HG03439 (cell line): ENCODE data around the gene TRPM2.

Experiments used
- ATAC-seq: cut with Tn5 transposase; IDR thresholded peaks from one replicate; pipeline ENCODE4 v1.9.1; 2021; ENCODE audit warnings: mild to moderate bottlenecking, moderate library complexity; ENCODE audit not compliant: unreplicated experiment

The TRPM2 gene

DNA sequence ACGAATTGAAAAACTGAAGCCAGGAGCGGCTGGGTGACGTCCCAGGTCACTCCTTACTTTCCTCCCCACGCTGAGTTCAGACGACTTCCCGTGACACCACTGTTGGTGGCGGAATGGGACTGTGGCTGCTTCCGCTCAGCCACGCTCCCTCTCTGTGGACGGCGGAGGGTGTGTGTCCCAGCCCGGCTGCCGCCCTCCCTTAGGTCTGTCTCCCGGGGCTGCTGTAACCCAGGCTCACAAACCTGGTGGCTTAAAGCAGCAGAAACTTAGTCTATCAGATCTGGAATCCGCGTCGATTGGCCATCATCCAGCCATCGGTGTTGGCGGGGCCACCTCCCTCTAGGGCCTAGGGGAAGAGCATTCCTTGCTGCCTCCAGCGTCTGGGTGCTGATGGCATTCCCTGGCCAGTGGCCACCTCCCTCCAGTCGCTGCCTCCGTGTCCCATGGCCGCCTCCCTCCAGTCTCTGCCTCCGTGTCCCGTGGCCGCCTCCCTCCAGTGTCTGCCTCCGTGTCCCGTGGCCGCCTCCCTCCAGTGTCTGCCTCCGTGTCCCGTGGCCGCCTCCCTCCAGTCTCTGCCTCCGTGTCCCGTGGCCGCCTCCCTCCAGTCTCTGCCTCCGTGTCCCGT is 17.5 kb downstream of the TRPM2 start:
- ATAC-seq: no peak

DNA sequence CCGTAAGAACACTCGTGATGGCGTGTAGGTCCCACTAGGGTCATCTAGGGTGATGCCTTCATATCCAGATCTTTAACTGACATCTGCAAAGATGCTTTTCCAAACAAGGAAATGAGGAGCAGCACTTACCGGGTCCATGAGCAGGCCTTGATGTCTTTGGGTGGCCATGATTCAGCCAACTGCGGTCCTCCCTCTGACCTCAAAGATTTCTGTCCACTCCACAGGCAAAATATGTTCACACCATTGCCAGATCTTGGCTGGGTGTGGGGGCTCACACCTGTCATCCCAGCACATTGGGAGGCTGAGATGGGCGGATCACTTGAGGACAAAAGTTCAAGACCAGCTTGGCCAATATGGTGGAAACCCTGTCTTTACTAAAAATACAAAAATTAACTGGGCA is 18.2 kb downstream of the TRPM2 start:
- ATAC-seq: no peak

DNA sequence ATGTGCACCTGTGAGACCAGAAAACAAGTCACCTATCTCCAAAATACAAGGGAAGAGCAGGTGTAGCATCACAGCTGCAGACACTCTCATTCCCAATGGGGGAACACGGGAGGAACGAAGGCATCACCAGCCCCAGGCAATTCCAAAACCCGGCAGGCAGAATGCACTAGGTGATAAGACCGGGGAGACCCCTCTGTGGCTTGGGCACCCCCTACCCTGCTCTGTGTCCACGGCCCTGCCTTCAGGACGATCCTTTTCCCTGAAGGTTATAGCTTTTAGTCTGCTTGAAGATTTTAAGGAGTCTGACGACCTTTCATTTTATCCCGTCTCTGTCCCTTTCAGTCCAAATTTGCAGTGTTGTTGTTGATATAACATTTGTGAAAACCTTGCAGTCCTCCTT is 19.2 kb downstream of the TRPM2 start:
- no peak for ATAC-seq

DNA sequence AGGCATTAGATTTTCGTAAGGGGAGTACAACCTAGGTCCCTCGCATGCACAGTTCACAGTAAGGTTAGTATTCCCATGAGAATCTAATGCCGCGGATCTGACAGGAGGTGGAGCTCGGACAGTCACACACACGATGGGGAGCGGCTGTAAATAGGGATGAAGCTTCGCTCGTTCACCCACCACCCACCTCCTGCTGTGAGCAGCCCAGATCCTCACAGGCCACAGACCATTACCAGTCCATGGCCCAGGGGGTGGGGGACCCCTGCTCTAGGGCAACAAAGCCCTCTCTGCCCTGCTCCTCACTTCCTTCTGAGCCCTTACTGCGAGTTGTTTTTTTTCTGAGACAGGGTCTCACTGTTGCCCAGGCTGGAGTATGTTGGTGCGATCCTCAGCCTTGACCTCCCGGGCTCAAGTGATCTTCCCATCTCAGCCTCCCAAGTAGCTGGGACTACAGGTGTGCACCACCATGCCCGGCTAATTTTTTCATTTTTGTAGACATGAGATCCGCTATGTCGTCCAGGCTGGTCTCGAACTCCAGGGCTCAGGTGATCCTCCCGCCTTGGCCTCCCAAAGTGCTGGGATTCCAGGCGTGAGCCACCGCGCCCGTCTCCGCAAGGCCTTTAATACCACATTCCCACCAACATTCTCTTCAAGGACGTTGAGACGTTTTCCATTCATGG is 21.3 kb downstream of the TRPM2 start:
- ATAC-seq: no peak

DNA sequence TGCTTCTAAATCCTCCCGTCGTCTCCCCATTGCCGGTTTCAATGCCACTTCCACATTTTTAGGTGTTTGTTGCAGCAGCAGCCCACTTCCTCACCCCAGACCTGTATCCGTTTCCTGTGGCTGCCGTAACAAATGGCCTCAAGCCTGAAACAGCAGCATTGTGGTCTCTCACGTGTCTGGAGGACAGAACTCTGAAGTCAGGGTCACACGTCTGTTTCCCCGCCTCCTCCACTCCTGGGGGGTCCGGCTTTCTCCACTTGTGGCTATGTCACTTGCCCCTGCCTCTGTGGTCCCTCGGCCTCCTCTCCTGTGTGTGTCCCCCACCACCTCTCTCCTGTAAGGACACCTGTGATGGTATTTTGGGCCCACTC is 21.8 kb downstream of the TRPM2 start:
- no peak for ATAC-seq

DNA sequence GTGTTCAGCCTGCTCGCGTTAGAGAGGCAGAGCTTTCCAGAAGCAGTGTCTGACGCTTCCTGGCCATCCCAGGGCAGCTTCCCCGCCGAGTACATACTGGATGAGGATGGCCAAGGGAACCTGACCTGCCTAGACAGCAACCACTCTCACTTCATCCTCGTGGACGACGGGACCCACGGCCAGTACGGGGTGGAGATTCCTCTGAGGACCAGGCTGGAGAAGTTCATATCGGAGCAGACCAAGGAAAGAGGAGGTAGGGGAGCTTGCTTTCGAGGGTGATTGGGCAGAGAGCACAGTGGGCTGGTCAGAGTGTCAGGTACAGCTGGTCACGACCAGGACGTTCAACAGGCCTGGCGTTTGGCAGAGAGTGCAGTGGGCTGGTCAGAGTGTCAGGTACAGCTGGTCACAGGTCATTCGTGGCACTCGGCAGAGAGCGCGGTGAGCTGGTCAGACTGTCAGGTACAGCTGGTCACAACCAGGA is 22.4 kb downstream of the TRPM2 start:
- no peak for ATAC-seq

DNA sequence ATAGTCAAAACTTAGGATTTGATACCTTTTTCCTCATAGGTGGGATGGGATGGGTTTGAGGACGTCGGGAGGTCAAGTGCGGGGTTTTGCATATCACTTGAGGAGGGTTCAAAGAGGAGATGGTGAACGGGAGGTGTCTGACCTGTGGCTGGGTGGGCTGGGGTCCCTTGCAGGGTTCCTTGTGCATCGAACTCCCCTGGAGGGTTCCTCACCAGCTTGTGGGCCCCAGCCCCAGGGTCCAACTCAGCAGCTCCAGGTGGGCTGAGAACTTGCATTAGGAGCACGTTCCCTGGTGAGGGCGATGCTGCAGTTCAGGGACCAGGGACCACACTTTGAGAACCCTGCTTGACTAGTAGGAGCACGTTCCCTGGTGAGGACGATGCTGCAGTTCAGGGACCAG is 23.2 kb downstream of the TRPM2 start:
- ATAC-seq: no peak

DNA sequence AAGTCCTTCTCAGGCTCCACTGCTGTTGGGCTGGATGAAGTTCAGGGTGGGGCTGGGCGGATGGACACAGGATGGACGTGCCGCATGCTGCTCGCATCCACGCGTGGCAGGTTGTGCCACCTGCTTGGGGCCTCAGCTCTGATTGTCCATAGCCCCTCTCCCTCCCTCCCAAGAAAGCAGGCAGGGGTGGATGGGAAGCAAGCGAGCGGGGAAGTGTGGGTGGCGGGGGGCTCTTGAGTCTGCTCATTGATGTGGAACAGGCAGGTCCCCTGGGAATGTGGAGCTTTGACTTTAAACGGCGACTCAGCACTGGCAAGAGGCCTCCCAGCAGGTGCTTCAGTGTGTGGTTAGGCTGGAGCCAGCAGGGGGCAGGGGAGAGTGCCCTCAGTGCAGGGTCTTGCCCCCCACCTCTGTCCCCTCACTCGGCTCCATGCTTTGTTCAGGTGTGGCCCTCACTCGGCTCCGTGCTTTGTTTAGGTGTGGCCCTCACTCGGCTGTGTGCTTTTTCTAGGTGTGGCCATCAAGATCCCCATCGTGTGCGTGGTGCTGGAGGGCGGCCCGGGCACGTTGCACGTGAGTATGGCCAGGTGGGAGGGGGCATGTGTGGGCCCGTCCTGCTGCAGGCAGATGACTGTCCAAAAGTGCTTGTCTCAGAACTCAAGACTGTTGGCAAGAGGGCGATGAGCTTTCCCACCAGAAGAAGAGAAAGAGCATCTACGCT is 23.9 kb downstream of the TRPM2 start:
- ATAC-seq: no peak

DNA sequence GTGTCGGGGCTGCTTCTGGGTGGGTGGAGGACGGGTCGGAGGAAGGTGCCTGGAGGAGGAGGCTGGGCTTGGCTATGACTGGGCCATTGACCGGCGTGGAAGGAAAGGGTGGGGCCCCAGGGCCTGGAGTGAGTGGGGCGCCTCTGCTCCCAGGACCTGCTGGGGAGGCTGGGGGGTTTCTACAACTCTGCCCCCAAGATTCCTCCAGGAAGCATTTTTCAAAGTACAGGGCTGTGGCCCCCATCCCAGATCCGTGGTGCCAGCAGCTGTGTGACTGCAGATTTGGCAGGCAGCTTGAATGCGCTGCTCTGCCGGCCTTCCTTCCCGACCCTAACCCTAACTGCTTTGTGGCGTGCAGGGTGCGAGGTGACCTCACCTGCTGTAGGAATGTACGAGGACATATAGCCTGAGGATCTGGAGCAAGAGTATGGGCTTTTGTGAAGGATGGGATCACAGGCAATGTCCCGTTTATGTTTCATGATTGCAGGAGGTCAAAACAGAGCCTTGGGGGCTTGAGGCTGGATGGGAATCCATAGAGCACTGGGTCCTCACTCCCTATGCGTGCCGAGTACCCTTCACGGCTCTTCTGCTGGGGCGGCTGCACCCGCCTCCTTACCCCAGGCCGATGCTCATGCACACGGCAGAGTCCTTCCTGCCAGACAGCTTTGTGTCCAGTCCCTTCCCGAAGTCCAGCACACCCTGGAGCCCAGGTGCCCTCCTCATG is 24.7 kb downstream of the TRPM2 start:
- no peak for ATAC-seq

DNA sequence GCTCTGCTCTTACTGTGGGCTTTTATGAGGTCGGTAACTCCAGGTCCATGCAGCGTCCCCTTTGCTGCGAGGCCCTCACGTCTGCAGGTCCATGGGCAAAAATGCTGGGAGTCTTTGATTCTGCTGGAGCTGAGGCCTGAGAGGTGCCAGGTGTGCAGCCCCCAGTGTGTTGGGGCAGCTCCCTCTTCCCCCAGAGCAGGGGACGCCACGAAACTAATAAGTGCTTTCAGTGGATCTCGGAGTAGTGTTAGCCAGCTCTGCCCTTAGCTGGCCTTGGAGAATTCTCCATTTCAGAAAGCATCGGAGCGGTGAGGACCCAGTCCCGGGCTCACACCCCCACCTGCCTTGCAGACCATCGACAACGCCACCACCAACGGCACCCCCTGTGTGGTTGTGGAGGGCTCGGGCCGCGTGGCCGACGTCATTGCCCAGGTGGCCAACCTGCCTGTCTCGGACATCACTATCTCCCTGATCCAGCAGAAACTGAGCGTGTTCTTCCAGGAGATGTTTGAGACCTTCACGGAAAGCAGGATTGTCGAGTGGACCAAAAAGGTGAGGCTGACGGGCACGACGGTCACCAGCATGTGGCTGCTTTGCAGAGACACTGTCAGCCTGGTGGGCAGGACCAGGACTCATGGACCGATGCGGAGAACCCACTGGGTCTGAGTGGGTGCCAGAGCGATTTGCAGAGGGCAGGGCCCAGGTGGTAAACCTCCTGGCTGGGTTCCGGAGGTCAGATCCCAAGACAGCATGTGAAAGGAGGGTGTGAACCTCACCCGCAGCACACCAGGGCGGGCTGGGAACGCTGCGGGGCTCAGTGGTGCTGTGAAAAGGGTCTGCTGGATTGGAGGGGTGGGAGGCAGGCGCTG is 25.5 kb downstream of the TRPM2 start:
- ATAC-seq: no peak

DNA sequence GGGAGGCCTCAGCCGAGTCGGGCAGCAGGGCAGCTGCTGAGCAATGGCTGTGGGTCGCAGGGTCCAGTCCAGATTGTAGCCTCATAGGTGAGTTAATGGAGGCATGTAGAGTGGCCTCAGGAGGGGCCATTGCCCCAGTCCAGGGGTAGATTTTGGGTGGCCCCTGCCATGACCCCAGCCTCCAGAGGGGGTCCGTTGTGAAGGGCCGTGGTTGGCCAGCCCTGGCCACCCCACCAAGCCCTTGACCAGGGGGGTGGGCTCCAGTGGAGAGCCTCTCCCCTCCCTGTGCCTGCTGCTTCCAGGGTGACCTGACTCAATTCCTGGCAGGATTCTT is 26.1 kb downstream of the TRPM2 start:
- ATAC-seq: no peak

DNA sequence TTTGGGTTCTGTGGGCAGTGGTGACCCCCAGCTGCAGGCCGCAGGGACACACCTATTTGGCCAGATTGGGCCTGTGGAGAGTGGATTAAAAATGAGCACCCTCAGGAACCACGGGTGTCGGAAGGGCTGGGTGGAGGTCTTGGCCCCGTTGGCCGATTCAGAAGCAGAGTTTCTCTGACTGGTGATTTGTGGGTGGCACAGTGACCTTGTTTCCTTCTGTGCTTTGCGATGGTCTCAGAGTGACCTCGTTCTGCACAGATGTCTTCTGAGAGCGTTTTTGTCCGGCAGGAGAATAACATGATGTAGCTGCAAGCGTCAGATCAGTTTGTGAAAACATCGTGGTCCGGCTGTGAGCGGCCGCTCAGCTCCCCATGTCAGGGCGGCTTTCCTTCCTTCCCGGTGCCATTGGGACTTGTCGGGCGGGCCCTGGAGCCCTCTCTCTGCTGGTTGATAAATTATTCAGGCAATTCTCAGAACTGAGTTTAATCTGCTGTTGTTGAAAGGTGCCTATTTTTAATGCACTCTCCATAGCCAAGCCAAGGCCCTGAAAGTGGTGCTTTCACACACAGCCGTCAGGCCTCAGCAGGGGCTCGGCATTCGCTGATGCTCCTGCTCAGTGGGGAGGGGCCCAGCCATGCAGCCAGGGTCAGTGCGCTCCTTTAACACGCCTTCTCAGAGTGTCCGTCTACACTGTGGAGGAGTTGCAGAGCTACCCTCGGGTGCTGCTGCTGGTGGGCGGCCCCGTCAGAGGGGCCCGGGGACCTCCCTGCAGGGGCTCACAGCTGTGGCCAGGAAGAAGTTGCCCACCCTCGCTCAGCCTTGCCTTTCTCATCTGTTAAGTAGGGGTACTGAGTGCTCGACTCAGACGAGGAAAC is 26.8 kb downstream of the TRPM2 start:
- ATAC-seq: no peak

DNA sequence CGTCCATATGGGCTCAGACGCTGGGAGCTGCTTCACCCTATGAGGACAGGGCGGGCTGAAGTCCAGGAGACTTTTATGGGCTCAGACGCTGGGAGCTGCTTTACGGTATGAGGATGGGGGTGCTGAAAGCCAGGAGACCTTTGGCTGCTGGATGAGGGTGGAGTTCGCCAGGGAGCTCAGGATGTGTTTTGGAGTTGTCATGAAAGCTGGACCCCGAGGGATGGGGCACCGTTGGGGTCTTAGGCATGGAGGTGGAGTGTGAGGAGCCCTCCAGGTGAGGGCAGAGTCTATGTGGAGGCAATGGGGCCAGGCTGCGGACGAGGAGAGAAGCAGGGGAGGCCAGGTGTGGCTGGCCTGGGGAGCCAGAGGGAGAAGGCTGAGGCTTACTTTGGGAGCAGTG is 27.5 kb downstream of the TRPM2 start:
- ATAC-seq: no peak

DNA sequence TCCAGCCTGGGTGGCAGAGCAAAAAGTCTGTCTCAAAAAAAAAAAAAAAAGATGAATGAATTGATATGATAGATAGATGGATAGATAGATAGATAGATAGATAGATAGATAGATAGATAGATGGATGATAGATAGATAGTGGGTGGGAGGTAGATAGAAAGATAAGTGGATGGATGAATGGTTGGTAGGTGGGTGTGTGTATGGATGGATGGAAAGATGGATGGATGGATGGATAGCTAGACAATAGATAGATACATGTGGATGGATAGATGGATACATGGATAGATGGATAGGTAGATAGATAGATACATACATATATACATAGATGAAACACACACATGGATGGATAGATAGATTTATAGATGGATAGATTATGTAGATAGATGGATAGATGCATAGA is 28.5 kb downstream of the TRPM2 start:
- no peak for ATAC-seq

DNA sequence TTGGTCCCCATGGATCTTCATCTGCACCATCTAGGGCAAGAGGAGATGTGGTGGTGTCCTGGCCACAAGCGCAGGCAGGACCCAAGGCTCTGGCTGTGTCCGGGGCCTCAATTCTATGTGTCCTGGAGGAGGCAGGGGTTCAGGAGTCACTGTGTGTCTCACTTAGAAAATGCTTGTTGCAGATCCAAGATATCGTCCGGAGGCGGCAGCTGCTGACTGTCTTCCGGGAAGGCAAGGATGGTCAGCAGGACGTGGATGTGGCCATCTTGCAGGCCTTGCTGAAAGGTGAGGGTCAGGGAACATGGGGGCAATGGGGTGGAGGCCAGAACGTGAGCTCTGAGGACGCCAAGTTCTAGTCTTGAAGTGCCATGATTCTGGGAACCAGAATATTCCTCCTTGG is 29.1 kb downstream of the TRPM2 start:
- no peak for ATAC-seq

DNA sequence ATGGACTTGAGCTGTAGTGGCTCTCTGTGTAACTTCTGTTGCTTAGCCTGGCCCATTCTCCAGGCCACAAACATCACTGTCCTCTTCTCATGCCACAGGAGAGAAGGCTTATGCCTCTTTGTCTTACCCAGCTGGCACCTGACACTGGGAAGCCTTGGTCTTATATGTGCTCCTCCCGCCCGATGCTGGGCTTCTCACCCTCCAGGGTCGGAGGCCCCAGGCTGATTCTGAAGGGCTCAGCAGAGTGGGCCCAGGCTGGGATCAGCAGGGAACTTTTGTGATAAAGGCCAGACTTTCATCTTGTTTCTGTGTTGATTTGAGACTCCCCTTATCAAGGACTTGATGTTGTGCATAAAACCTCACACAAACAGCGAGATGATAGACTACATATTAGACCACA is 29.8 kb downstream of the TRPM2 start:
- no peak for ATAC-seq

DNA sequence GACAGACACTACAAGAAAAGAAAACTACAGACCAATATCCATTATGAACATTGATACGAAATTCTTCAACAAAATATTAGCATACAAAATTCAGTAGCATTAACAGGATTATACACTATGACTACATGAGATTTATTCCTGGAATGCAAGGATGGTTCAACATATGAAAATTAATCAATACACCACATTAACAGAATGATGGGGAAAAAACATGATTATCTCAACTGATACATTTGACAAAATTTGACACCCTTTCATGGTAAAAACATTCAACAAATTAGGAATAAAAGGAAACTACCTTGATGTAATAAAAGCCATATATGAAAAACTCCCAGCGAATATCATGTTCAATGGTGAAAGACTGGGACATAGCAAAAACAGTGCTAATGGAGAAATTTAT is 31.5 kb downstream of the TRPM2 start:
- no peak for ATAC-seq

DNA sequence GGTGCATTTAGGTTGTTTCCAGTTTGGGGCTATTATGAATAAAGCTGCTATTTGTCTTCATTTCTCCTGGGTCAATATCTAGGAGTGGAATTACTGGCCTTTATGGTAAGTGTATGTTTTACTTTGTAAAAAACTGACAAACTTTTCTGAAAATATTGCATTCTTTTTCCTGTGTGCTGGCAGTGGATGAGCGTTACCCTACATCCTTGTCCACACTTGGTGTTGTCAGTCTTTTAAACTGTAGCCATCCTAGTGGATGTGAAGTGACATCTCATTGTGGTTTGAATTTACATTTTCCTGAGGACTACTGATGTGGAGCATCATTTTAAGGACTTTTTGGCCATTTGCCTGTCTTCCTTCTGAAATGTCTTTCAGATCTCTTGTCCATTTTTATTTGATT is 35.9 kb downstream of the TRPM2 start:
- ATAC-seq: no peak

DNA sequence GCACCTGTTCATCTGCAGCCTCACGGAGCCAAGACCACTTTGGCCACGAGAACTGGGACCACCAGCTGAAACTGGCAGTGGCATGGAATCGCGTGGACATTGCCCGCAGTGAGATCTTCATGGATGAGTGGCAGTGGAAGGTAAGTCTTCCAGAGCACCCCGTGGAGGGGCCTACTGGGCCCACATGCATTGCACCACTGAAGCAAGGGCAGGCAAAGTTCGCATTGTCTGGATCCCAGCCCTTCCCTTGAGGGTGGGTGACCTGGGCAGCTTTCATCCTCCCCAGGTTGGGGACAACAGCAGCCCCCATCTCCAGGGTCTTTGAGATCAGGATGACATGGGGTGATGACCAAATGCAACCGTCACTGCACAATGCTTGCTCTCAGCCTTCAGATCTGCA is 37.5 kb downstream of the TRPM2 start:
- ATAC-seq: no peak
